K562 (cell line): ENCODE data around the gene TMEM176A.

ENCODE experiments used
- EP300 ChIP-seq: IDR thresholded peaks from 2 replicates; pipeline ENCODE4 v1.6.1; 2012; ENCODE audit warnings: low read length, improper control_type of control experiment
- FOXP1 ChIP-seq: sonication (generic); formaldehyde crosslinking; IDR thresholded peaks from 2 replicates; pipeline ENCODE4 v1.8.0; 2022; ENCODE audit warnings: mild to moderate bottlenecking, missing genetic modification reagents
- POLR2AphosphoS5 ChIP-seq: IDR thresholded peaks from 2 replicates; pipeline ENCODE4 v1.6.1; 2011; ENCODE audit warnings: mild to moderate bottlenecking, low read depth, low read length, moderate library complexity; ENCODE audit not compliant: control insufficient read depth, insufficient read depth
- SP1 ChIP-seq: sonication (generic); formaldehyde crosslinking; IDR thresholded peaks from 2 replicates; pipeline ENCODE4 v1.8.1; 2022; ENCODE audit warnings: mild to moderate bottlenecking, missing genetic modification reagents
- SREBF2 ChIP-seq: sonication (generic); formaldehyde crosslinking; IDR thresholded peaks from 2 replicates; pipeline ENCODE4 v1.4.0; 2020; ENCODE audit warnings: mild to moderate bottlenecking, missing genetic modification reagents
- TF ChIP-seq, protein P1 (sequence below), 3 experiments: IDR thresholded peaks in 2 of 3; conservative IDR thresholded peaks in 1 of 3; 2 replicates each; pipeline ENCODE4 v1.5.1; 2011 to 2012; ENCODE audit warnings: low read length in 3 of 3, mild to moderate bottlenecking in 3 of 3, control low read depth in 2 of 3, improper control_type of control experiment in 1 of 3, inconsistent platforms in 1 of 3, low read depth in 1 of 3, mixed read lengths in 1 of 3, moderate library complexity in 1 of 3; ENCODE audit not compliant: insufficient read depth in 2 of 3

DNA sequence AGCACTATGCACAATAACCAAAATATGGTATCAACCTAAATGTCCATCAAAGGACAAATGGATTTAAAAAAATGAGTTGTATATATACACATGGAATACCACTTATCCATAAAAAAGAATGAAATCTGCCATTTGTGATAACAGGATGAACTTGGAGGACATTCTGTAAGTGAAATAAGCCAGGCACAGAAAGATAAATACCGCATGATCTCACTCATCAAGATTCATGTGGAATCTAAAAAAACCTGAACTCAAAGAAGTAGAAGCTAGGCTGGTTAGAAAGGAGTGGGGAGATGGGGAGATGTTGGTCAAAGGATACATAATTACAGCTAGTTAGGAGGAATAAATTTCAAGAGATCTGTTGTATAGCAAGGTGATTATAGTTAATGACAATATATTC, 34.5 kb downstream of the TMEM176A start:
- TF ChIP-seq POLR2AphosphoS5, result no peak
- TF ChIP-seq, protein P1, sequence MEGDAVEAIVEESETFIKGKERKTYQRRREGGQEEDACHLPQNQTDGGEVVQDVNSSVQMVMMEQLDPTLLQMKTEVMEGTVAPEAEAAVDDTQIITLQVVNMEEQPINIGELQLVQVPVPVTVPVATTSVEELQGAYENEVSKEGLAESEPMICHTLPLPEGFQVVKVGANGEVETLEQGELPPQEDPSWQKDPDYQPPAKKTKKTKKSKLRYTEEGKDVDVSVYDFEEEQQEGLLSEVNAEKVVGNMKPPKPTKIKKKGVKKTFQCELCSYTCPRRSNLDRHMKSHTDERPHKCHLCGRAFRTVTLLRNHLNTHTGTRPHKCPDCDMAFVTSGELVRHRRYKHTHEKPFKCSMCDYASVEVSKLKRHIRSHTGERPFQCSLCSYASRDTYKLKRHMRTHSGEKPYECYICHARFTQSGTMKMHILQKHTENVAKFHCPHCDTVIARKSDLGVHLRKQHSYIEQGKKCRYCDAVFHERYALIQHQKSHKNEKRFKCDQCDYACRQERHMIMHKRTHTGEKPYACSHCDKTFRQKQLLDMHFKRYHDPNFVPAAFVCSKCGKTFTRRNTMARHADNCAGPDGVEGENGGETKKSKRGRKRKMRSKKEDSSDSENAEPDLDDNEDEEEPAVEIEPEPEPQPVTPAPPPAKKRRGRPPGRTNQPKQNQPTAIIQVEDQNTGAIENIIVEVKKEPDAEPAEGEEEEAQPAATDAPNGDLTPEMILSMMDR (IDR thresholded peaks at IDR 0.05 in 2 of 3, conservative IDR thresholded peaks at IDR 0.05 in 1 of 3; ENCODE audit: insufficient read depth in 2 of 3, low read depth in 1 of 3, low read length in 3 of 3), result no peak
- TF ChIP-seq SP1 (CRISPR knock-in tag), result no peak
- TF ChIP-seq EP300, result no peak
- no peak for TF ChIP-seq SREBF2 (CRISPR knock-in tag)
- no peak for TF ChIP-seq FOXP1
